GM19463 (cell line): Measurements from ENCODE around the gene FEN1.

ENCODE experiments used
- ATAC-seq: cut with Tn5 transposase; IDR thresholded peaks from one replicate; pipeline ENCODE4 v1.9.1; 2021; ENCODE audit warnings: mild to moderate bottlenecking, moderate library complexity; ENCODE audit not compliant: unreplicated experiment

FEN1 gene

DNA sequence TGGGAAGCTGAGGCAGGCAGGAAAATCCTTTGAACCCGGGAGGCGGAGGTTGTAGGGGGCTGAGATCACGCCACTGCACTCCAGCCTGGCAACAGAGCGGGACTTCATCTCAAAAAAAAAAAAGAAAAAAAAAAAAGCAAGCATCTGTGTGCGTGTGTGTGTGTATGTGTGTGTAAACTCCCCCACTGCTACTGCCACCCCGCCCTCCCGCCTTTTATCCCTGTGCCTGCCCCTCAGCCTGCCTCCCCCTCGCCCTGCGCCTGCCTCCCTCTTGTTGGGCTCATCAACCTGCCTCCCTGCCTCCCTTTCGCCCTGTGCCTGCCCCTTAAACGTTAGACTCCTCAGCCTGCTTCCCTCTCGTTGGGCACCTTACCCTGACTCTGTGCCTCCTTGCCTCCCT lies 18.3 kb upstream of the FEN1 start:
- no peak for ATAC-seq

DNA sequence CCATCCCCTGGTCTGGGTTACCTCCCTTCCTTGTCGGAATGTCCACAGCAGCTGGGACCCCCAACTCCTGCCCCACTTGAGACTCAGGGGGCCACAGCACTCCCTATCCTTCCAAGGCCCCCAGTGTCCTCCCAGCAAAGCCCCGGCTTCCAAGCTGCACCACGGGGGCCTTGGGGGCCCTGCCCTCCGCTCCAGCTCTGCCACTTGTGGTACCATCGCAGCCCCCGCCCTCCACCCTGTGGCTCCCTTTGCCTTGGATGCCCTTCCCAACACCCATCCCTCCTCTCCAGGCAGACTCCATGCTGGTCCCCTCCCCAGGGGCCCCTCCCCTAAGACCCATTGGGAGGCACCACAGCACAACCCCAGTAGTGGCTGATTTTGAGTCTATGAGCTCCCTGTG lies 17.6 kb upstream of the FEN1 start:
- ATAC-seq = no peak

DNA sequence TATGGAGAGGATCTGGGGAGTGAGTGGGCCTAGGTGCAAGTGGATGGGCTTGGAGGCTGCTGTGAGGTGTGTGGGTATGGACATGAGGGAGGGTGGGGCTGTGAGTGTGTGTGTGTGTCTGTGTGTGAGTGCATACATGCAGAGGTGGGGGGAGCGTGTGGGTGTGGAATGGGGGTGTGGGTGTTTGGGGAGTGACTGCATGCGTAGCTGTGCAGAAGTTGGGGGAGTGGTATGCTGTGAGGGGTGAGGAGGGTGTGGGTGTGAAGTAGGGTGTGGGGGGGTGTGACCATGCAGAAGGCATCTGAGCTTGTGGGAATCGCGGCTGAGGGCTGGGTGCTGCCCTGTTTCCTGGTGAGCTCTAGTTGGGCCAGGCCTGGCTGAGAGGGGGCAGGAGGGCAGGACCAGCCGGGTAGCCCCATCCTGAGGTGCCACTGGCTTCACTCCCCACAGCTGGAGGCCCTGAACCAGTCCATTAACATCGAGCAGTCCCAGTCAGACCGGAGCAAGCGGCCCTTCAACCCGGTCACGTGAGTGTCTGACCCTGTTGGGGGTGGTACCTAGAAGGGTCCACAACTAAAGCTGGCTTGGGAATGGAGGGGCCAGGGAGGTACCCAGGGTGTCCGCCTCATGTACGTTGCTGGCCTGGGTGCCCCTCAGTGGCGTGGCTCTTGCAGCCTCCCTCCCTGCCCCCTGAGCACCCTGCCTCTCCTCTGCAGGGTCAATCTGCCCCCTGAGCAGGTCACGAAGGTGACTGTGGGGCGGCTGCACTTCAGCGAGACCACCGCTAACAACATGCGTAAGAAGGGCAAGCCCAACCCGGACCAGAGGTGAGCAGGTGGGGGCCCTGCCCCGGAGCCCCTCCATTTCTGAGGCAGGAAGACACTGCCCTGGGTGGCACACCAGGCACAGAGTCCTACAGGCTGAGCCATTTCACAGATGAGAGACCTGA lies 16.8 kb upstream of the FEN1 start:
- no peak for ATAC-seq

DNA sequence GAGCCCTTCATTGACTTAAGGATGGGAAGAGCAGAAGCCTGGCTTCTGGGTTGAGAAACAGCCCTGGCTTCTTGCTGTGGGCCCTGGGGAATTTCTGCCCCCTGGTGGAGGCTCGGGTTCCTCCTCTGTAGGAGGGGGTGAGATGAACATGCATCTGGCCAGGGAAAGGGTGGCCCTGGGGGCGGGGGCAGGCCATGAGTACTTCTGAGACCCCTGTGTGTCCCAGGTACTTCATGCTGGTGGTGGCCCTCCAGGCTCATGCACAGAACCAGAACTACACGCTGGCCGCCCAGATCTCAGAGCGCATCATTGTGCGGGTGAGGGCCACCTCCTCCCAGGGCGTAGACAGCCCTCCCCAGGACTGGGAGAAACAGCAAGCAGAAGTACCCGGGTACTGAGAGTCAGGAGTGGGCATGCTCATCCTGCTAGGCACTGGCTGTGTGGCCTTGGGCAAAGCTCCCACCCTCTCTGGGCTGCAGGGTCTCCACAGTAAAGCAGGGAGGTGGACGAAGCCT lies 16.1 kb upstream of the FEN1 start:
- no peak for ATAC-seq

DNA sequence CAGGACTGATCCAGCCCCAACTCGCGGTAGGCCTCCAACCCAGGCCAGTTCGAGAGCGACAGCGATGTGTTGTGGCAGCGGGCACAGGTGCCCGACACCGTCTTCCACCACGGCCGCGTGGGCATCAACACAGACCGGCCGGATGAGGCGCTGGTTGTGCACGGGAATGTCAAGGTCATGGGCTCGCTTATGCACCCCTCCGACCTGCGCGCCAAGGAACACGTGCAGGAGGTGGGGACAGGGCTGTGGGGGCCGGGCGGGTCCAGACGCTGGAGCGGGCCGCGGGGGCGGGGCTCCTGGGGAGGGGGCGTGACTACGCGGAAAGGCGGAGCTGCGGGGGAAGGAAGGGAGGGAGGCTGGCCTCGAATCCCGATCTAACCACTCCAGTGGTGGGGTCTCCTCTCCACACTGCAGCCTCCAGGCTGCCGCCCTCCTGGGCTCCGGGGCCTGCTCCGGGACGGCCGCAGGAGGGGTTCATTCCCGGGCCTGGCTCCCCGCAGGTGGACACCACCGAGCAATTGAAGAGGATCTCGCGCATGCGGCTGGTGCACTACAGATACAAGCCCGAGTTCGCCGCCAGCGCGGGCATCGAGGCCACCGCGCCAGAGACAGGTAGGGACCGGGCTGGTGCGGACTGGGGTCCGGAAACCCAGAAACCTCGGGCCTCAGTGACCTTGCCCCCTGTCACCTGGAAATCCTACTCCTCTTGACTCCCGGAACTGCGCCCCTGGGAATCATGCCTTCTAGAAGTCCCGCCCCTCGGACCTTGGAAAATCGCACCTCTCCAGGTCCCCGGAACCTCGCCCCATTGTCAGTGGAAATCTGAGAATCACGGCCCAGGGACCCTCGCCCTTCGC lies 15.2 kb upstream of the FEN1 start:
- ATAC-seq = no peak

DNA sequence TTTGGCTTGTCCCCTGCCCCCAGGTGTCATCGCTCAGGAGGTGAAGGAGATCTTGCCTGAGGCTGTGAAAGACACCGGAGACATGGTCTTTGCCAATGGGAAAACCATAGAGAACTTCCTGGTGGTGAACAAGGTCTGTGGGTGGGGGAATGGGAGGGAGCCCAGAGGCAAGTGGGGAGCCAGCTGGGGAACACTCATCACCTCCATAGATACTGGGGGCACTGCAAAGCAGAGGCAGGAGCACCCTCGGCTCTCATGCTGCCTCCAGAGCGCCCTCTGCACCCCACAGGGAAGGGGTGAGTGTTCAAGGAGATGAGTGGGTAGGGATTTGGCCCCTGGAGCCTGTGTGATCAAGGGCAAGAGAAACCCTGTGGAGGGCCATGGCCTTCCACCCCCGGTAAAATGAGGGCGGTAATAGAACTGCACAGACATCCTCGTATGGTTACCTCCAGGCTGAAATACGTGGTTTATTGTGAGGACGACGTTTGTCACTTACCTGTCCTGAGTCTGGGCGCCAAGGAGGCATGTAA lies 14.3 kb upstream of the FEN1 start:
- no peak for ATAC-seq

DNA sequence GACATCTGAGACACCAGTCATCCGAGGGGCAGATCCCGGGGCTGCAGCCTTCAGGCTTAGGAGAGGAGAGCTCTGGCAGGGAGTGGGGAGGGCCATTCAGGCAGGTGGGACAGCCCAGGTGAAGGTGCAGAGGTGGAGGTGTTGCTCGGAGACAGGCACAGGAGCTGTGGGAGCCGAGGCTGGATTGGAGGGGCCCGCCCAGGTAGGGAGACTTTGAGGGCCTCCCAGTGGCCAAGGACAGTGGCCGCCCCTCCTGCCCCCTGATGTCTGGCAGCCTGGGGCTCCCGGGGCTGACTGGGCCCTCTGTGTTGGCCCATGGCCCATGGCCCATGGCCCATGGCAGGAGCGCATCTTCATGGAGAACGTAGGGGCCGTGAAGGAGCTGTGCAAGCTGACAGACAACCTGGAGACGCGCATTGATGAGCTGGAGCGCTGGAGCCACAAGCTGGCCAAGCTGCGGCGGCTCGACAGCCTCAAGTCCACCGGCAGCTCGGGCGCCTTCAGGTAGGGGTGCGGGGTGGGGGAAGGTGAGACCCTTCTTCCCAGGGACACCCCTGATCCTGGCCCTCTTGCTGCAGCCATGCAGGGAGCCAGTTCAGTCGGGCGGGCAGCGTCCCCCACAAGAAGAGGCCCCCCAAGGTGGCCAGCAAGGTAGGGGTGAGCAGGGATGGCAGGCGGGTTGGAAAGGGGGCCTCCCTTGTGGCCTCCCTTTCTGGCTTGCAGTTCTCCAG lies 13.6 kb upstream of the FEN1 start:
- ATAC-seq = no peak

DNA sequence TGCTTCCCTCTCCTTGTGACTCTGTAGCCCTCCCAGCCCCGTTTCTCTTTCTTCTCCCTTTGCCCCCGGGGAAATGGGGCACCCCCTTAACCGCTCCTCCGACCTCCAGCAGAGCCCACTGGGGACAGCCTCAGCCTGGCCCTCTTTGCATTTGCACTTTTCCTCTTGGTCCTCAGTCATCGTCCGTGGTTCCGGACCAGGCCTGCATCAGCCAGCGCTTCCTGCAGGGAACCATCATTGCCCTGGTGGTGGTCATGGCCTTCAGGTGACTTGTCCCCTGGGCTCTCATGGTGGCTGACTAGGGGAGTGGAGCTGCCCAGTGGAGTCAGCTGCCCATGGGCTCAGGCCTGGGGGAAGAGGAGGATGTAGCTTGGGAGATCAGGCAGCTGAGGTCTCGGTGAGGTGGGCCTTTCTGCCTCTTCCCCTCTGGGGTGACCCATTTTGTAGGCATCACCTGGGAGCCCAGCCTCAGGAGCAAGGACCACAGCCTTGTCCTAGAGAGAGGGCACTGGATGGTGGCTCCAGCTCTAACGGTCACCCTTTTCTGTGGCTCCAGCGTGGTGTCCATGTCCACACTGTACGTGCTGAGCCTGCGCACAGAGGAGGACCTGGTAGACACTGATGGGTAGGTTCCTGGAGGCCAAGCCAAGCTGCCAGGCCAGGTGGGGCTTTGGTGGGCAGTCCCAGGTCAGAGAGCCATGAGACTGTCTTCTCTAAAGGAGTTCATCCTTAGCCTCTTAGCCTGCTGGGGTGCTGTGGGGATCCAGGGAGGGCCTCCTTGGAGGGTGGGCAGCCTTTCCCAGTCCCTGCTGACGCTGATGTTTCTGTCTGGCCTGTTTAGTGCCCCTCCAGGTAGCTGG lies 12.8 kb upstream of the FEN1 start:
- ATAC-seq = no peak

DNA sequence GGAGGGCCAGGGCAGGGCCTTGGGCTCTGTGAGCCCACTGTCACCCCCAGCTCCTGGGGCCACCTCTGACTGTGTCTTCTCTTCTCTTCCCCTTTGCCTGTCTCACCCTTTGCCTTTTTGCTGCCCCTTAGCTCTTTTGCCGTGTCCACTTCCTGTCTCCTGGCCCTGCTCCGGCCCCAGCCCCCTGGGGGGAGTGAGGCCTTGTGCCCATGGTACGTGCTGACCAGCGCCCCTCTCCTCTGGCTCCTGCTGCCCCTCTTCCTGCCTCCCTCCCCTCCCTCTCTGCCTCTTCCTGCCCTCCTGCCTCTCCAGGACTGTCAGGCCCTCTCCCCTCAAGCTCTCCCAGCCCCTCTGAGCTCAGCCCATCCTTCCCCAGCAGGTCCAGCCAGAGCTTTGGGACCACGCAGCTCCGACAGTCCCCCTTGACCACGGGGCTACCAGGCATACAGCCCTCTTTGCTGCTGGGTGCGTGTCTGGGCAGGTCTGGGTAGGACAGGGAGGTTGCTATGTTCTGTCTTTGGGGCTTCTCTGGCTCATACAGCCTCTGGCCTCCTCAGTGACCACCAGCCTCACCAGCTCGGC lies 12.0 kb upstream of the FEN1 start:
- no peak for ATAC-seq

DNA sequence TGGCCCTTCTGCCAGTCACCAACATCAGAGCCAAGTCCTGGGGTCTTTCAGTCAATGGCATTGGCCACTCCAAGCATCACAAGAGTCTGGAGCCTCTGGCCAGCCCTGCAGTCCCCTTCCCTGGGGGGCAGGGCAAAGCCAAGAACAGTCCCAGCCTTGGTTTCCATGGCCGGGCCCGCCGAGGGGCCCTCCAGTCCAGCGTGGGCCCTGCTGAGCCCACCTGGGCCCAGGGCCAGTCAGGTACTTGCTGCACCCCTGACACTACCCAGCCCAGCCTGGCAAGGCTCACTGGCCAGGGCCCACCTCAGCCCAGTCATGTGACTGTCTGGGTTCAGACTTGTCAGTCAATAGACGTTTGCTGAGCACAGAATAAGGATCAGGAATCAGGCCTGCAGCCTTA lies 11.1 kb upstream of the FEN1 start:
- no peak for ATAC-seq

DNA sequence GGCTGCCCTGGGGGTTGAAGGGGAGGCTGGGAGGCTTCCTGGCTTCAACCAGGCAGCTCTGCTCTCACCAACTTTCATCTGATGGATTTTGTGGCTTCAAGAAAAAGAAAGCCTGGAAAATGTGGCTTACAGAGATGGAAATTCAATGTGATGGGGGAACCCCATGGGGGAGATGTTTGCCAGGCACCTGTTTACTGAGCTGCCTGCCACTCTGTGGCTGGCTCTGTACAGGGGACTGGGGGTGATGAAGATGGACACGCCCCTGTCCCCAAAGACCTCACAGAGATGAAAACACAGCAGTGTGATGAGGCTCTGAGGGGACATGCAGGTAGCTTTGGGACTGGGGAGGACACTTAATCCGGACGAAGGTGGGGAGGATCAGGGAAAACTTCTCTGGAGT lies 10.4 kb upstream of the FEN1 start:
- ATAC-seq = no peak

DNA sequence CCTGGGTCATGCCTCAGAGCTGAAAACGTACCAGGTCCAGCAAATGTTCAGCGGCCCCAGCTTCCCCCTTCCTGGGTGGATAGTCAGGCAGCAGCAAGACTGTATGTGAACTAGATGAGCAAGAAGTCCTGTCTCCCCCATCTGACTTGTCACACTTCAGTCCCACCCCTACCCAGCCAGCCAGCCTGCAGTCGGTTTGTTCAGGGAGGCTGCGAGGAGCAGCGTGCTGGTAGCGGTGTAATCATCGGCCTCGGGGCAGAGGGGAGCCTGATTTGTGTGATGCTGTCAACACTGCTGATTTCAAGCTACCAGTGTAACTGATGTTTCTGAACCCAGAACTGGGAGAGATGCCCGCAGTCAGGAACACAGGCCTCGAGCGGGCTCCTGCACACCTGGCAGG lies 9.9 kb upstream of the FEN1 start:
- ATAC-seq = no peak

DNA sequence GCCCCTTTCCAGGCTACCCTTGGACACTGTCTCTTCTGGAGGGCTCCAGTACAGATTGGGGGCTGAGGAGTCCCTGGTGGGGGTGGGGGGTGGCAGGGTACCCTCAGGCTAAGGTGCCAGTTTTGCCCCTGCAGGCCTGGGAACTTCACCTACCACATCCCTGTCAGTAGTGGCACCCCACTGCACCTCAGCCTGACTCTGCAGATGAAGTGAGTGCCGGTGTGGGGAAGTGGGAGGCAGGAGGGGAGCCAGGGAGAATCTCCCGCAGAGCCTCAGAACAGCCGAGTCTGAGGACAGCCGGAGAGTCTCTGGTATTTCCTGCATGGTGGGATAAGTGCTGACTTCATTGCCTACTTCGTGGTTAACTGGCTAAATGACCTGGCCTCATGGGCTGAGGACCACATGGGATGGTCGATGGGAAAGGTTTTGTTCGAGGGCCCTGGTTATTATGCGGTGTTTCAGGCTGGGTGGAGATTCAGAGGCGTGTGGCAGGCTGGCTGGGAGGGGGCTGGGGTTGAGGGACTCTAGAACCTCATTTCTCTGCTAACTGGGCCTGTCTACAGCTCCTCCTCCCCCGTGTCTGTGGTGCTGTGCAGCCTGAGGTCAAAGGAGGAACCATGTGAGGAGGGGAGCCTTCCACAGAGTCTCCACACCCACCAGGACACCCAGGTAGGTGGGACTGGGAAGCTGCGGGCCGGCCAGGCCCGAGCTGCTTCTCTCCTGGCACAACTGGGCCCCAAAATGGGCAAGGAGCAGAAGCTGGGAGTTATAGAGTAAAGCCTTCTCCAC lies 8.8 kb upstream of the FEN1 start:
- ATAC-seq = no peak

DNA sequence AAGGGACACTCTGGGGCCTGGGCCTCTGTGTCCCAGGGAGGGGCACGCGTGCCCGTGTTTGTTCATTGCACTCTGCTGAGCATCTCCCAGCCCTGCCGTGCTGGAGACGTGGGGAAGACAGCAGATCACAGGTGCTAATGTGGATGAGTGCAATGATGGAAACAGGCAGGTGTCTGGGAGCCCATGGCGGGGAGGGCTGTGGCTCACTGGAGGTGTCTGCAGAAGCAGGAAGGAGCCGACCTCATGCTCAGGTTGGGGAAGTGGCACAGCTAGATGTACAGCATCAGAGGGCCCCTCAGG lies 8.3 kb upstream of the FEN1 start:
- ATAC-seq = no peak

DNA sequence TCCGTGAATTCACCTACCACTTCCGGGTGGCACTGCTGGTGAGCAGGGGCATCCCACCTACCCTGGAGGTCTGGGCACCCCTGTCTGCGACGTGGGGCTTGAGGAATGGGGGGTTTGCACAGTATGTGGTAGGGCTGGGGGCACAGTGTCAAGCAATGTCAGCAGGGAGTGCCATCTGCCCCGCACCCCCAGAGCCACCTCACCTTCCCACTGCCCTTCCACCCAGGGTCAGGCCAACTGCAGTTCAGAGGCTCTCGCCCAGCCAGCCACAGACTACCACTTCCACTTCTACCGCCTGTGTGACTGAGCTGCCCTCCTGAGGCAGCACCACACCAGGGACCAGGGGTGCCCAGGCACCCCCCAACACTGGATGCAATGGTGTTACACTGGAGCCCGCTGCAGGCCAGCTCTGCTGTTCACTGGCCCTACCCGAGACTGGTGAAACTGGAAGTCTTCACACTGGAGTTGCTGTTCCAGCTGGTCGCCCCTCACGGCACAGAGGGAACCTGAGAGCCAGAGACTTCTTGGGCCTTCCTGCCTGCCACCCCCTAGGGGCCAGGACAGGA lies 6.8 kb upstream of the FEN1 start:
- ATAC-seq = no peak

DNA sequence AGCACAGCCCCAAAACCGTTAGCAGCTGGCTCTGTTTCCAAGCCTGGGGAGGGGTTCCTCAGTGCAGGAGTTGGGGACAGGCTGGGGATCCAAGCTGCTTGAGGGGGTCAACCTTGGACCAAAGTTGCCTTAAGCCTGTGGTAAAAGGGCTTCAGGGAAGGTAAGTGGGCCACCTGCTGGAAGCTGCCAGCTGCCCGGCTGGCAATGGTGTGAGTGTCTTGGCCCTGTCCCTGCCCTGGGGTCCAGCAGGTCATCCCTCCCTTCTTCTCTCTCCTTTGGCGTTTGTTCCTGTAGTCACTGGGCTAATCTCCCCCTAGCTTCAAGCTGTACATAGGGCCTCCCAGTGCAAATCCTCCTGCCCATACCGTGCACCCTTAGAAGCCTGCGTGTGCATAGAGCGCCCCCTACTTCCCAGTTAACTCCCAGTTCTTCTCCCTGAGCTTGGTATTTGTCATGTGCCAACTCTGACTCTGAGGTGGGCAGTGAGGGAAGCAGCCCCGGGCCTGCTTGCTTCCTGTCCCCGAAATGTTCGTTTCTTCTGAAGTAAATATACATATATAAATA lies 4.7 kb upstream of the FEN1 start:
- no peak for ATAC-seq

DNA sequence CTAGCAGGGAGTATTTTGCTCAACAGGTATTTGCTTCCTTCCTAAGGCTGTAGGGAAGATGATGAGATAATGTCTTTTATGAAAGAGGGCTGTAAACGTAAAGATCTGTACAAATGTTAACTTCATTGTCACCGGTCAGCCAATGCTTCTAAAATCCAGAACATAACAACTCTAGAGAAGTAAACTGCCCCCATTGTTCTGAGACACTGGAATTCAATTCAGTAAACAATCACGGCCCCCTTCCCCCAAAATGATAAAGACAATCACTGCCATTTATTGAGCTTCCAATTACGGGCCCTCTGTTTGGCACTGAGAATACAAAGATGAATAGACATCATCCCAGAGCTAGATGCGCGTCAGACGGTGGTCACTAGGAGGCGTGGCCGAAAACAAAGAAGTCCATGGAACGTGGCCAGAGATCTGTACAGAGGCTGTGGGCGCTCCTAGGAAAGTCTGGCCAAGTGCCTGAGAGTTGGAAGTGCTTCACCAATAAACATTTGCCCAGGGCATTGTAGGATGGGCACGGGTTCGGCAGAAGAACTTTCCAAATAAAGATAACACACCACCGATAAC lies 888 bp upstream of the FEN1 start:
- no peak for ATAC-seq
